GM12873 (cell line): ENCODE measurements around the gene YWHAB.

ENCODE experiments used
- CTCF ChIP-seq: IDR thresholded peaks from 2 replicates; pipeline ENCODE4 v1.5.1; 2012; ENCODE audit warnings: low read depth, mild to moderate bottlenecking, moderate library complexity, low read length, control low read depth; ENCODE audit not compliant: insufficient read depth; ENCODE audit errors: missing control alignments

Gene YWHAB

DNA sequence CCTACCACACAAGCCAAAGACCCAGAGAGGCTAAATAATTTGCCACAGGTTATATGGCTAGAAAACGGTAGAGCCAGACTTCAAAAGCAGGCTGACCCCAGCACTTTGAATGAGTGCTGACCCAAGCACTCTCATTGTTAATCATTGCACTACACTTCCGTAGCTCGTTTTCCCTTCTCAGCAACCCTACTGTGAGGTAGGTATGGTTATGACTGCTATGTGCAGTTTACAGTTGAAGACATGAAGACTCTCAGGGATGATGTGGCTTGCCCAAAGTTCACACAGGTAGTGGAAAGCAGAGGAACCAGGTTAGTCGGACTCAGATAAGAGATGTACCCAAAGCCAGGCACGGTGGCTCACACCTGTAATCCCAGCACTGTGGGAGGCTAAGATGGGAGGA lies 41.6 kb upstream of the YWHAB start:
- no peak for TF ChIP-seq CTCF

DNA sequence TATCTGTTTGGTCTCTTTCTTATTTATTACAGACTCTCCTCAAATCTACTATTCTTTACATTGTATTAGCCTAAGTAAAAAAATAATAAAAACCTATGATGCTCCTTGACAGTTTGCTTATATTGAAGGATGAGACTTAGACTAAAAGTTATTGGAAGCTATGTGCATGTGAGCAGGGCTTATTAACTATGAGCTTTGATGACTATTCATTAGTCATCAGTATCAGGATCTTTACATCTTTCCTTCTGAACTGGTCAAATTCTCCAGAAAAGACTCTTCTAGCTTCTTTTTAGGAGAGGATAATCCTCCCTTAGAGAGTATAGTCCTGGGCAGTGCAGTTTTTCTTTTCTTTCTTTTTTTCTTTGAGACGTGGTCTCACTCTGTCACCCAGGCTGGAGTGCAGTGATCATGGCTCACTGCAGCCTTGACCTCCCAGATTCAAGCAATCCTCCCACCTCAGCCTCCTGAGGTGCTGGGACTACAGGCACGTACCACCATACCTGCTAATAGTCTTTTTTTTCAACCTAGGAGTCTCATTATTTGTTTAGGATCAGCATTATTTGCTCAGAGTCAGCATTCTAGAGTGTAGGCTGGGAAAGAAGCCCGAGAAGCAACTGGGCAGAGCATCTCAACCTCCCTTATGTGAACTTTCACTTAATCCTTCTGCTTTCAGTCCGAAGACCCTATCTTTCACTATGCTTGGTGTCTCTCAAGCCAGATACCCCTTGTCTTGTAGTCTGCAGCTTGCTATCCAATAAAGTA lies 37.1 kb upstream of the YWHAB start:
- no peak for TF ChIP-seq CTCF

DNA sequence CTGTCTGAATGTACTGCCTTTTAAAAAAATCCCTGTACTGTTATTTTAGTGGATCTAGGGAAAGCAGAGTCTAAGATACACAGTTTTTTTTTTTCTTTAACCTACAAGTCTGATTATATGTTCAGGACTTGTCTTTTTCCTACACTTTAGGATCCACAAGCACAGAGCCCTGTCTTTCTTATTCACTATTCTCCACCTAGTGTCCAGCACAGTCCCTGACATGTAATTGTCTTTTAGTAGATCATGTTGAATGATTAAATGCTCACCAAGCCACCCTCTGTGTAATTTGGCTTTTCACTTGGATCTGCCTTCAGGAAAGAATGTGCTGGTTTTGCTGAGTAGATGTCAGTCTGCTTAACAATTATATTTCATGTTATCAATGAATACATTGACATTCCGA lies 35.8 kb upstream of the YWHAB start:
- no peak for TF ChIP-seq CTCF

DNA sequence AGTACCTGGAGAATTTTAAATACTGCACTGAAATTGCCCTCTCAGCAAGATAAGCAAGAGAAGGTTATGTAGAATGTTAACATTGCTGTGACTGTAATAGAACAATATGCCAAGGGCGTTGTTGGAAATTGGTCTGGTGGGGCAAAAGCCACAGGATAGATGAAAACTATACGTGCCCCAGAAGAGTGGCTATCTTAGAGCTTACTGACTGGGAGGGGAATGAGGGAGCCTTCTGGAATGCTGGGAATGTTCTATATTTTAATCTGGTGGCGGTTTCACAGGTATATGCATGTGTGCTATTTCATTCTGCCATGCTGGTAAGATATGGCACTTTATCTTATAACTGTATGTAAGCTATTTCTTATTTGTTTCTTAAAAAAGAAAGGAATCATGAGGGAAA lies 35.2 kb upstream of the YWHAB start:
- no peak for TF ChIP-seq CTCF

- TF ChIP-seq CTCF: no peak
Measured at GRCh38 chr20:44850837-44851236, 34.7 kb upstream of the YWHAB start.

DNA sequence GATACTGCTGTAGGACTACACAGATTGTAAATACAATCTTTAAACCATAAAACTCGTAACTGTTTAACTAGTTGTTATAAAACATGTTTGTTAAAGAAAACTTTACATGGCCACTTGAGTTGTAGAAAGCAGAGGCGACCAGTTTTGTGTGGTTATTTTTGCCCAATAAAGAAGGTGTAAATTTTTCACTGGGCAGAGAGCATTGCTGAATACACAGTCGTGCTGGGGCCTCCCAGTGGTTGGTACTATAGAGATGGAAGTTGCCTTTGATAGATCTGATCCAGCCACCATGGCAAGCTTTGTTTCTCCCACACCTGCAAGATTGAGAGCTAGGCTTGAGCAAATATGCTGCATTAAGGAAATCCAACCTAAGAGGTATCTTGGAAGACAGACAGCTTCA lies 34.0 kb upstream of the YWHAB start:
- no peak for TF ChIP-seq CTCF

GRCh38 chr20:44856442-44856841 lies 29.1 kb upstream of the YWHAB start:
- no peak for TF ChIP-seq CTCF
